Fibroblast of lung (primary cell): ENCODE results near the gene MCCC1. TPM values are rescaled to one million over a fixed set of nuclear protein-coding genes. Genes with fewer than 3 reads are reported as not detected.

Experiments used
- DNase-seq, 2 donors: peaks; one replicate each; pipeline versions ENCODE4 v3.0.0 to v3.0.0-alpha.2; 2010; ENCODE audit warnings: low read depth in 2 of 2
- H2AFZ ChIP-seq: 2 replicates; pipeline ENCODE4 v1.5.1; 2012; ENCODE audit warnings: low read length, control low read depth, inconsistent platforms
- H3K27ac ChIP-seq: 2 replicates; pipeline ENCODE4 v1.5.1; 2011; ENCODE audit warnings: low read length, control low read depth; ENCODE audit not compliant: insufficient read depth
- H3K27me3 ChIP-seq: 2 replicates; pipeline ENCODE4 v1.5.1; 2011; ENCODE audit warnings: mild to moderate bottlenecking, low read length; ENCODE audit not compliant: control insufficient read depth, insufficient read depth
- H3K36me3 ChIP-seq: 2 replicates; pipeline ENCODE4 v1.5.1; 2011; ENCODE audit warnings: low read length; ENCODE audit not compliant: control insufficient read depth, insufficient read depth
- H3K4me1 ChIP-seq: 2 replicates; pipeline ENCODE4 v1.5.1; 2011; ENCODE audit warnings: low read length; ENCODE audit not compliant: control insufficient read depth, insufficient read depth; ENCODE audit errors: extremely low read depth
- H3K4me2 ChIP-seq: 2 replicates; pipeline ENCODE4 v1.5.1; 2011; ENCODE audit warnings: low read length, control low read depth; ENCODE audit not compliant: insufficient read depth; ENCODE audit errors: extremely low read depth
- H3K4me3 ChIP-seq, 4 experiments: fragments of 200-600 bp in 1 of 4; sonication (generic) in 1 of 4; replicated peaks in 1 of 4; 2 replicates each; pipeline ENCODE4 v1.5.1; 2011 to 2016; ENCODE audit warnings: low read length in 4 of 4, low read depth in 3 of 4, mild to moderate bottlenecking in 3 of 4, control low read depth in 2 of 4, inconsistent platforms in 1 of 4, mixed read lengths in 1 of 4; ENCODE audit not compliant: insufficient read depth in 1 of 4; ENCODE audit errors: control extremely low read depth in 1 of 4
- H3K79me2 ChIP-seq: 2 replicates; pipeline ENCODE4 v1.5.1; 2012; ENCODE audit warnings: mild to moderate bottlenecking, low read length, inconsistent platforms; ENCODE audit not compliant: control insufficient read depth, insufficient read depth
- H3K9ac ChIP-seq: 2 replicates; pipeline ENCODE4 v1.5.1; 2011; ENCODE audit warnings: mild to moderate bottlenecking, low read length, control low read depth; ENCODE audit not compliant: insufficient read depth
- H3K9me3 ChIP-seq: 2 replicates; pipeline ENCODE4 v1.5.1; 2012; ENCODE audit warnings: low read depth, low read length; ENCODE audit not compliant: control insufficient read depth, insufficient read depth
- H4K20me1 ChIP-seq: 2 replicates; pipeline ENCODE4 v1.5.1; 2011; ENCODE audit warnings: low read length; ENCODE audit not compliant: control insufficient read depth, insufficient read depth; ENCODE audit errors: extremely low read depth
- EZH2 ChIP-seq: IDR thresholded peaks from 2 replicates; pipeline ENCODE4 v1.5.1; 2012; ENCODE audit warnings: low read length, control low read depth, mild to moderate bottlenecking; ENCODE audit errors: missing control alignments
- polyA plus RNA-seq, 2 donors: library from polyadenylated mRNA; depleted of rRNA in 1 of 2; stranded (reverse) in 1 of 2; unstranded in 1 of 2; fragments of >200 nt; gene quantifications; 2 replicates each; pipeline ENCODE4 v1.2.1, GENCODE V29; 2011 to 2012; ENCODE audit warnings: missing spikeins in 1 of 2
- total RNA-seq: library from RNA; depleted of rRNA; stranded (reverse); fragments of >200 nt; gene quantifications from 2 replicates; pipeline ENCODE4 v1.2.1, GENCODE V29; 2014
- TF ChIP-seq, protein P1 (sequence below), 2 donors: IDR thresholded peaks in 1 of 2; conservative IDR thresholded peaks in 1 of 2; 1 replicate in 1 of 2; 2 replicates in 1 of 2; pipeline ENCODE4 v1.5.1; 2011 to 2012; ENCODE audit warnings: low read length in 2 of 2, control low read depth in 1 of 2, inconsistent platforms in 1 of 2, low read depth in 1 of 2, mild to moderate bottlenecking in 1 of 2

MCCC1 gene
- total and polyA plus RNA-seq, 2 donors (not counting 1 experiment from before 2014, with no cell fraction given) = 16.1 to 29.1 TPM

DNA sequence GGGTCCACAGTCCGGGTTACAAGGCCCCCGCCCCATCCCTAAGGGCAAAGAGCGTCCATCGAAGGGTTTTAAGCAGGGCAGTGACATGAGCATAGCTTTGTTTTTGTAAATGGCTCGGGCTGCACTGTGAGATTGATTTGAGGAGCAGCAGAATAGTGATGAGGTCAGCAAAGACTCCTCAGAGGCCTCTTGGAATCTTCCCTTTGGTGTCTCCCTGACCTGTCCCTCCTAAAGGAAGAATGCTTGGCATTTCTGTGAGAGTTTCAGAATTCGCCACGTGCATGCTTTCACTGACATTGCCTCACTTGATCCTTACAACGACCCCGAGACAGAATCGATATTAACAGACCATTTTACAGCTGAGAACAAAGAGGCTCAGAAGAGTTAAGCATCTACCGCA, 42.9 kb upstream of the MCCC1 start:
- Histone ChIP-seq H3K4me3 (no peak overlapping the region), H3K4me1 (no peaks in the 10 kb centered on the region), H3K79me2 (no peaks in the 10 kb centered on the region), H4K20me1 (no peaks in the 10 kb centered on the region), H3K27ac (no peak overlapping the region), H2AFZ (no peak overlapping the region), H3K27me3 (peaks cover 7% of the 10 kb centered on the region), H3K9me3 (no peaks in the 10 kb centered on the region), H3K36me3 (no peaks in the 10 kb centered on the region), H3K4me2 (no peak overlapping the region), H3K9ac (no peak overlapping the region)
- no peak for DNase-seq
- TF ChIP-seq, protein P1, sequence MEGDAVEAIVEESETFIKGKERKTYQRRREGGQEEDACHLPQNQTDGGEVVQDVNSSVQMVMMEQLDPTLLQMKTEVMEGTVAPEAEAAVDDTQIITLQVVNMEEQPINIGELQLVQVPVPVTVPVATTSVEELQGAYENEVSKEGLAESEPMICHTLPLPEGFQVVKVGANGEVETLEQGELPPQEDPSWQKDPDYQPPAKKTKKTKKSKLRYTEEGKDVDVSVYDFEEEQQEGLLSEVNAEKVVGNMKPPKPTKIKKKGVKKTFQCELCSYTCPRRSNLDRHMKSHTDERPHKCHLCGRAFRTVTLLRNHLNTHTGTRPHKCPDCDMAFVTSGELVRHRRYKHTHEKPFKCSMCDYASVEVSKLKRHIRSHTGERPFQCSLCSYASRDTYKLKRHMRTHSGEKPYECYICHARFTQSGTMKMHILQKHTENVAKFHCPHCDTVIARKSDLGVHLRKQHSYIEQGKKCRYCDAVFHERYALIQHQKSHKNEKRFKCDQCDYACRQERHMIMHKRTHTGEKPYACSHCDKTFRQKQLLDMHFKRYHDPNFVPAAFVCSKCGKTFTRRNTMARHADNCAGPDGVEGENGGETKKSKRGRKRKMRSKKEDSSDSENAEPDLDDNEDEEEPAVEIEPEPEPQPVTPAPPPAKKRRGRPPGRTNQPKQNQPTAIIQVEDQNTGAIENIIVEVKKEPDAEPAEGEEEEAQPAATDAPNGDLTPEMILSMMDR (conservative IDR thresholded peaks at IDR 0.05 in 1 of 2, IDR thresholded peaks at IDR 0.05 in 1 of 2; ENCODE audit: low read depth in 1 of 2, low read length in 2 of 2) = no peak
- no peak for TF ChIP-seq EZH2

DNA sequence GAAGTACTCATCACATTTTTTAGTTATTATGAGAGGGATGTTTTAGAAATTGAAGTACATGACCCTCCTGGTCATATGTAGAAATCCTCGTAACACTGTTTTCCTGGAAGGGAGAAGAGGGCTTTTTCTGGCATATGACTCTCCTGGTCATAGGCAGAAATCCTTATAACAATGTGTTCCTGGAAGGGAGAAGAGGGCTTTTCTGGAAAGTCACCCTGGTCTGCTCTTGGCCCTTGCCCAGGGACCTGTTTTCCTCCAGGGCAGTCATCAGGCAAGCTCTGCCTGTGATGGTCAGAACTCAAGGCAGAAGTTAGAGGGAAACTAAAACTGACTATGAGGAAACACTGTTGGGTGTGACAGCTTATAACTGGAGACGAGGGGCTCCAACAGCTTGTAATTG, 35.5 kb upstream of the MCCC1 start:
- no peaks in the 10 kb centered on the region for H4K20me1 ChIP-seq
- DNase-seq = no peak
- H2AFZ ChIP-seq = no peak overlapping the region
- H3K79me2 ChIP-seq = no peaks in the 10 kb centered on the region
- H3K4me1 ChIP-seq = no peaks in the 10 kb centered on the region
- TF ChIP-seq, protein P1 (conservative IDR thresholded peaks at IDR 0.05 in 1 of 2, IDR thresholded peaks at IDR 0.05 in 1 of 2; ENCODE audit: low read depth in 1 of 2, low read length in 2 of 2) = no peak
- peaks cover 2% of the 10 kb centered on the region for H3K27me3 ChIP-seq
- no peak overlapping the region for H3K4me3 ChIP-seq
- no peak overlapping the region for H3K27ac ChIP-seq
- no peak overlapping the region for H3K9ac ChIP-seq
- no peaks in the 10 kb centered on the region for H3K9me3 ChIP-seq
- no peaks in the 10 kb centered on the region for H3K36me3 ChIP-seq
- H3K4me2 ChIP-seq = no peak overlapping the region

GRCh38 chr3:183132409-183132808, 33.1 kb upstream of the MCCC1 start:
- Histone ChIP-seq H3K4me1 (no peaks in the 10 kb centered on the region), H4K20me1 (no peaks in the 10 kb centered on the region), H3K9ac (no peak overlapping the region), H3K79me2 (no peaks in the 10 kb centered on the region), H2AFZ (no peak overlapping the region), H3K27me3 (peaks cover 2% of the 10 kb centered on the region), H3K9me3 (no peaks in the 10 kb centered on the region), H3K4me3 (no peak overlapping the region), H3K4me2 (no peak overlapping the region), H3K36me3 (no peaks in the 10 kb centered on the region), H3K27ac (no peak overlapping the region)
- DNase-seq = no peak
- no peak for TF ChIP-seq EZH2
- TF ChIP-seq, protein P1 (conservative IDR thresholded peaks at IDR 0.05 in 1 of 2, IDR thresholded peaks at IDR 0.05 in 1 of 2; ENCODE audit: low read depth in 1 of 2, low read length in 2 of 2) = no peak
